Right atrium auricular region (tissue), 2 donors: Measurements from ENCODE around the gene DGLUCY. TPM values are rescaled to one million over a fixed set of nuclear protein-coding genes. Genes with fewer than 3 reads are reported as not detected.

Experiments
- DNase-seq: peaks from one replicate; pipeline ENCODE4 v3.0.0-alpha.2; 2019; ENCODE audit warnings: low spot score
- H3K27ac ChIP-seq, 2 donors: fragments of 200-600 bp; sonication (generic); 1 replicate in 1 of 2; 2 replicates in 1 of 2; pipeline ENCODE4 v1.5.1; 2016 to 2019
- H3K27me3 ChIP-seq, 2 donors: fragments of 200-600 bp; sonication (generic); one replicate each; pipeline versions ENCODE4 v1.5.1 to v1.6.0; 2017 to 2019
- H3K36me3 ChIP-seq: fragments of 200-600 bp; sonication (generic); one replicate; pipeline ENCODE4 v1.5.1; 2016
- H3K4me1 ChIP-seq, 2 donors: fragments of 200-600 bp; sonication (generic); one replicate each; pipeline versions ENCODE4 v1.5.1 to v1.6.0; 2017 to 2019
- H3K4me3 ChIP-seq, 2 donors: fragments of 200-600 bp; sonication (generic); 1 replicate in 1 of 2; 2 replicates in 1 of 2; pipeline ENCODE4 v1.5.1; 2017 to 2019; ENCODE audit warnings: mild to moderate bottlenecking in 1 of 2, moderate library complexity in 1 of 2
- H3K9me3 ChIP-seq, 2 donors: fragments of 200-600 bp; sonication (generic); one replicate each; pipeline ENCODE4 v1.5.1; 2019
- total RNA-seq, 2 donors: library from RNA; depleted of rRNA; stranded (reverse); fragments of >200 nt; gene quantifications; one replicate each; pipeline ENCODE4 v1.1.0, GENCODE V29; 2016
- TF ChIP-seq, protein P1 (sequence below), 2 donors: fragments of 200-600 bp; sonication (generic); IDR thresholded peaks; one replicate each; pipeline ENCODE4 v1.5.1; 2019; ENCODE audit warnings: antibody characterized with exemption in 2 of 2

The DGLUCY gene
- total RNA-seq, 2 donors from 2014 or later: 81.8 to 136 TPM

GRCh38 chr14:91127401-91127801 is 13.5 kb downstream of the DGLUCY start:
- Histone ChIP-seq H3K36me3 (peaks cover 25% of the 10 kb centered on the region), H3K4me3 (no peak overlapping the region), H3K27ac (peak overlapping the region; percentile 69 to 83), H3K9me3 (no peaks in the 10 kb centered on the region), H3K4me1 (peaks cover 0 to 28% of the 10 kb centered on the region in 2 donors), H3K27me3 (no peaks in the 10 kb centered on the region)
- no peak for DNase-seq
- TF ChIP-seq, protein P1, sequence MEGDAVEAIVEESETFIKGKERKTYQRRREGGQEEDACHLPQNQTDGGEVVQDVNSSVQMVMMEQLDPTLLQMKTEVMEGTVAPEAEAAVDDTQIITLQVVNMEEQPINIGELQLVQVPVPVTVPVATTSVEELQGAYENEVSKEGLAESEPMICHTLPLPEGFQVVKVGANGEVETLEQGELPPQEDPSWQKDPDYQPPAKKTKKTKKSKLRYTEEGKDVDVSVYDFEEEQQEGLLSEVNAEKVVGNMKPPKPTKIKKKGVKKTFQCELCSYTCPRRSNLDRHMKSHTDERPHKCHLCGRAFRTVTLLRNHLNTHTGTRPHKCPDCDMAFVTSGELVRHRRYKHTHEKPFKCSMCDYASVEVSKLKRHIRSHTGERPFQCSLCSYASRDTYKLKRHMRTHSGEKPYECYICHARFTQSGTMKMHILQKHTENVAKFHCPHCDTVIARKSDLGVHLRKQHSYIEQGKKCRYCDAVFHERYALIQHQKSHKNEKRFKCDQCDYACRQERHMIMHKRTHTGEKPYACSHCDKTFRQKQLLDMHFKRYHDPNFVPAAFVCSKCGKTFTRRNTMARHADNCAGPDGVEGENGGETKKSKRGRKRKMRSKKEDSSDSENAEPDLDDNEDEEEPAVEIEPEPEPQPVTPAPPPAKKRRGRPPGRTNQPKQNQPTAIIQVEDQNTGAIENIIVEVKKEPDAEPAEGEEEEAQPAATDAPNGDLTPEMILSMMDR (IDR thresholded peaks at IDR 0.05): no peak

- Histone ChIP-seq H3K4me1 (peaks cover 0 to 27% of the 10 kb centered on the region in 2 donors), H3K4me3 (no peak overlapping the region), H3K9me3 (no peaks in the 10 kb centered on the region), H3K27ac (peak overlapping the region; percentile 69 to 83), H3K27me3 (no peaks in the 10 kb centered on the region), H3K36me3 (peaks cover 30% of the 10 kb centered on the region)
- no peak for DNase-seq
- TF ChIP-seq, protein P1 (IDR thresholded peaks at IDR 0.05): no peak
Measured at GRCh38 chr14:91127924-91128323, 14.1 kb downstream of the DGLUCY start.

- DNase-seq: no peak
- Histone ChIP-seq H3K27me3 (no peaks in the 10 kb centered on the region), H3K36me3 (peaks cover 35% of the 10 kb centered on the region), H3K9me3 (no peaks in the 10 kb centered on the region), H3K4me1 (peaks cover 0 to 19% of the 10 kb centered on the region in 2 donors), H3K4me3 (no peak overlapping the region), H3K27ac (peak overlapping the region in 1 of 2 donors; percentile 11)
- TF ChIP-seq, protein P1 (IDR thresholded peaks at IDR 0.05): no peak
Measured at GRCh38 chr14:91128699-91129098, 14.8 kb downstream of the DGLUCY start.

DNA sequence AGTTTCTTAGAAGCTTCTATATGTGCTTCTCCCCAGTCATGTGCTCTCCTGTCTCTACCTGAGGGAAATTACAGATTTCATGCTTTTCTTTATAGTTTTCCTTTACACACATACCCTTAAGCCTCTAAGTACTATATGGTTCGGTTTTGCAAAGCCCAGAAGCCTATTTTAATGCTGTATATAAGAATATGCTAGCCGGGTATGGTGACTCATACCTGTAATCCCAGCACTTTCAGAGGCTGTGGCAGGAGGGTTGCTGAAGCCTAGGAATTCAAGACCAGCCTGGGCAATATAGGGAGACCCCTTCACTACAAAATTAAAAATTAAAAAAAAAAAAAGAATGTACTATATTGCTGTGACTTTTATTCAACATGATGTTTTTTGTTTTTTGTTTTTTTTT is 15.4 kb downstream of the DGLUCY start:
- H3K9me3 ChIP-seq: no peaks in the 10 kb centered on the region
- TF ChIP-seq, protein P1 (IDR thresholded peaks at IDR 0.05): no peak
- H3K27ac ChIP-seq: no peak overlapping the region
- H3K4me1 ChIP-seq: peaks cover 0 to 18% of the 10 kb centered on the region in 2 donors
- DNase-seq: no peak
- H3K27me3 ChIP-seq: no peaks in the 10 kb centered on the region
- peaks cover 35% of the 10 kb centered on the region for H3K36me3 ChIP-seq
- no peak overlapping the region for H3K4me3 ChIP-seq

DNA sequence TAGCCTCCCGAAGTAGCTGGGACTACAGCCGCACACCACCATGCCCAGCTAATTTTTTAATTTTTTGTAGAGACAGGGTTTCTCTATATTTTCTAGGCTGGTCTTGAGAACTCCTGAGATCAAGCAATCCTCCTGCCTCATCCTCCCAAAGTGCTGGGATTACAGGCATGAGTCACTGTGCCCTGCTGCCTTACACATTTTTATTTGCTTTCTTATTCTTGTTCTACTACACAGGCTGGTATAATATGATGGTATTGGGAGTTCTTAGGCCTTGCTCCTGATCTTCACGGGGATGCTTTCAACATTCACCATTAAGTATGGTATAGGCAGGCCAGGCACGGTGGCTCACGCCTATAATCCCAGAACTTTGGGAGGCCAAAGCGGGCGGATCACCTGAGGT is 21.2 kb downstream of the DGLUCY start:
- Histone ChIP-seq H3K27me3 (no peaks in the 10 kb centered on the region), H3K4me1 (peaks cover 0 to 9% of the 10 kb centered on the region in 2 donors), H3K9me3 (no peaks in the 10 kb centered on the region), H3K27ac (no peak overlapping the region), H3K36me3 (peaks cover 31% of the 10 kb centered on the region), H3K4me3 (no peak overlapping the region)
- TF ChIP-seq, protein P1 (IDR thresholded peaks at IDR 0.05): no peak
- no peak for DNase-seq
